GM13977 (cell line): ENCODE results near the gene SOX1.

Experiments used
- DNase-seq: peaks from one replicate; pipeline ENCODE4 v3.0.0; 2012; ENCODE audit warnings: low spot score
- CTCF ChIP-seq: IDR thresholded peaks from 2 replicates; pipeline ENCODE4 v1.5.1; 2012; ENCODE audit warnings: mild to moderate bottlenecking, control low read depth; ENCODE audit not compliant: insufficient read depth; ENCODE audit errors: extremely low read depth, missing control alignments
- in situ Hi-C: fragments of 300-500 bp; cut with MboI; formaldehyde crosslinking; loops from one replicate; pipeline ENCODE4 v1.12.0; 2022; ENCODE audit warnings: low sequenced_read_pairs, low pct_unique_long_range_greater_than_20kb, mixed read lengths, inconsistent platforms; ENCODE audit not compliant: unreplicated experiment

SOX1 gene

GRCh38 chr13:112103260-112103838 lies 36.4 kb downstream of the SOX1 start:
- in situ Hi-C loops: no loop called here
- no peak for DNase-seq
- TF ChIP-seq CTCF: no peak

GRCh38 chr13:112103961-112104880 lies 37.3 kb downstream of the SOX1 start:
- no peak for DNase-seq
- no peak for TF ChIP-seq CTCF
- in situ Hi-C loops: no loop called here

- TF ChIP-seq CTCF: no peak
- in situ Hi-C loops: no loop called here
- DNase-seq: no peak
Observed at GRCh38 chr13:112104881-112105234, 37.9 kb downstream of the SOX1 start.

GRCh38 chr13:112105244-112105681 lies 38.3 kb downstream of the SOX1 start:
- TF ChIP-seq CTCF: no peak
- no peak for DNase-seq
- in situ Hi-C loops: no loop called here

GRCh38 chr13:112105892-112106291 lies 38.9 kb downstream of the SOX1 start:
- no peak for DNase-seq
- no peak for TF ChIP-seq CTCF
- in situ Hi-C loops: no loop called here

- no peak for DNase-seq
- in situ Hi-C loops: no loop called here
- TF ChIP-seq CTCF: no peak
Observed at GRCh38 chr13:112106478-112107141, 39.7 kb downstream of the SOX1 start.
